Esophagus muscularis mucosa (tissue), 4 donors: ENCODE results near the gene RAPGEF2. TPM values are rescaled to one million over a fixed set of nuclear protein-coding genes. Genes with fewer than 3 reads are reported as not detected.

Experiments
- DNase-seq: peaks from one replicate; pipeline ENCODE4 v3.0.0-alpha.2; 2017; ENCODE audit errors: extremely low spot score
- H3K27ac ChIP-seq, 4 donors: fragments of 200-600 bp; sonication (generic); replicated peaks in 1 of 4; 1 replicate in 3 of 4; 2 replicates in 1 of 4; pipeline ENCODE4 v1.5.1; 2016 to 2019; ENCODE audit warnings: mild to moderate bottlenecking in 1 of 4
- H3K27me3 ChIP-seq, 4 donors: fragments of 200-600 bp; sonication (generic); one replicate each; pipeline versions ENCODE4 v1.5.1 to v1.6.0; 2016 to 2019
- H3K36me3 ChIP-seq, 4 donors: fragments of 200-600 bp; sonication (generic); one replicate each; pipeline ENCODE4 v1.5.1; 2016 to 2019
- H3K4me1 ChIP-seq, 4 donors: fragments of 200-600 bp; sonication (generic); one replicate each; pipeline ENCODE4 v1.5.1; 2016 to 2019
- H3K4me3 ChIP-seq, 4 donors: fragments of 200-600 bp; sonication (generic); 1 replicate in 2 of 4; 2 replicates in 2 of 4; pipeline ENCODE4 v1.5.1; 2016 to 2019; ENCODE audit warnings: mild to moderate bottlenecking in 4 of 4, moderate library complexity in 1 of 4
- H3K9me3 ChIP-seq, 4 donors: fragments of 200-600 bp; sonication (generic); 1 replicate in 3 of 4; 2 replicates in 1 of 4; pipeline ENCODE4 v1.5.1; 2016 to 2019
- EP300 ChIP-seq: sonication (generic); formaldehyde crosslinking; IDR thresholded peaks from one replicate; pipeline ENCODE4 v1.6.1; 2017; ENCODE audit warnings: antibody characterized with exemption
- POLR2A ChIP-seq: fragments of 450-650 bp; IDR thresholded peaks from one replicate; pipeline ENCODE4 v1.6.1; 2017; ENCODE audit warnings: antibody characterized with exemption, moderate library complexity, mild to moderate bottlenecking, low read depth
- POLR2AphosphoS5 ChIP-seq, 2 donors: sonication (generic); formaldehyde crosslinking; IDR thresholded peaks; one replicate each; pipeline ENCODE4 v1.6.1; 2017; ENCODE audit warnings: antibody characterized with exemption in 2 of 2
- WGBS: methylation state at CpG from one replicate; pipeline ENCODE4 v1.1.5; 2018; 5-methylcytosine and 5-hydroxymethylcytosine counted together
- intact Hi-C: fragments of 100-400 bp; cut with DNase I; formaldehyde crosslinking; loops from one replicate; pipeline ENCODE4 v1.15.1; 2023
- total RNA-seq, 4 donors: library from RNA; depleted of rRNA; stranded (reverse); fragments of >200 nt; gene quantifications; one replicate each; pipeline versions ENCODE4 v1.1.0 to v1.2.1, GENCODE V29; 2016
- TF ChIP-seq, protein P1 (sequence below), 3 experiments: fragments of 200-600 bp in 2 of 3; fragments of 450-650 bp in 1 of 3; sonication (generic) in 2 of 3; IDR thresholded peaks; one replicate each; pipeline ENCODE4 v1.5.1; 2017 to 2019; ENCODE audit warnings: antibody characterized with exemption in 3 of 3, mild to moderate bottlenecking in 2 of 3, moderate library complexity in 1 of 3

The RAPGEF2 gene
- total RNA-seq, 4 donors from 2014 or later = 55.6 to 61.5 (median 58.4) TPM

DNA sequence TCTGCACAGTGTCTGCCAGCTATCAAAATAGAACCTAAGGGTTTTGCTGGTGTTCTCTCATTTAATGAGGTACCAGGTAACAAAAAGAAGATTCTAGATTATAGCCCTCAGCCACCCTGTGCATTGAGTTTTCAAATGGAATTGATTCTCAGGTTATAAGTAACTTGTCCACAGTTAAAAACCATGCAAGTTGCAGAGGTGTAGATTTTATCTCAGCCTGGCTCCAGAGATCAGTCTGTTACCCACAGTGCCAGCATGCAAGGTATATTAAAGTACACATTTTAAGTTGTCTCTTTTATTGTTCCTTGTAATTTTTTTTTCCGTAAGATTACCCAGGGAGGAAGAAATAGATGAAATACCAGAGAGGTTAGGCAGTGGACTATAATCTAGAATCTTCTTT, 59.7 kb downstream of the RAPGEF2 start:
- DNase-seq = no peak
- 97% methylated on average over 1 of the region's 1 CpG for WGBS
- Histone ChIP-seq H3K9me3 (no peaks in the 10 kb centered on the region), H3K4me3 (no peak overlapping the region), H3K4me1 (peaks cover 36 to 72% (median 43%) of the 10 kb centered on the region in 4 donors), H3K27ac (no peak overlapping the region), H3K27me3 (no peaks in the 10 kb centered on the region), H3K36me3 (no peaks in the 10 kb centered on the region)
- intact Hi-C loops = no loop called here
- TF ChIP-seq, protein P1, sequence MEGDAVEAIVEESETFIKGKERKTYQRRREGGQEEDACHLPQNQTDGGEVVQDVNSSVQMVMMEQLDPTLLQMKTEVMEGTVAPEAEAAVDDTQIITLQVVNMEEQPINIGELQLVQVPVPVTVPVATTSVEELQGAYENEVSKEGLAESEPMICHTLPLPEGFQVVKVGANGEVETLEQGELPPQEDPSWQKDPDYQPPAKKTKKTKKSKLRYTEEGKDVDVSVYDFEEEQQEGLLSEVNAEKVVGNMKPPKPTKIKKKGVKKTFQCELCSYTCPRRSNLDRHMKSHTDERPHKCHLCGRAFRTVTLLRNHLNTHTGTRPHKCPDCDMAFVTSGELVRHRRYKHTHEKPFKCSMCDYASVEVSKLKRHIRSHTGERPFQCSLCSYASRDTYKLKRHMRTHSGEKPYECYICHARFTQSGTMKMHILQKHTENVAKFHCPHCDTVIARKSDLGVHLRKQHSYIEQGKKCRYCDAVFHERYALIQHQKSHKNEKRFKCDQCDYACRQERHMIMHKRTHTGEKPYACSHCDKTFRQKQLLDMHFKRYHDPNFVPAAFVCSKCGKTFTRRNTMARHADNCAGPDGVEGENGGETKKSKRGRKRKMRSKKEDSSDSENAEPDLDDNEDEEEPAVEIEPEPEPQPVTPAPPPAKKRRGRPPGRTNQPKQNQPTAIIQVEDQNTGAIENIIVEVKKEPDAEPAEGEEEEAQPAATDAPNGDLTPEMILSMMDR (IDR thresholded peaks at IDR 0.05) = no peak
- no peak for TF ChIP-seq POLR2A
- TF ChIP-seq POLR2AphosphoS5 (IDR thresholded peaks at IDR 0.05) = no peak
- no peak for TF ChIP-seq EP300

DNA sequence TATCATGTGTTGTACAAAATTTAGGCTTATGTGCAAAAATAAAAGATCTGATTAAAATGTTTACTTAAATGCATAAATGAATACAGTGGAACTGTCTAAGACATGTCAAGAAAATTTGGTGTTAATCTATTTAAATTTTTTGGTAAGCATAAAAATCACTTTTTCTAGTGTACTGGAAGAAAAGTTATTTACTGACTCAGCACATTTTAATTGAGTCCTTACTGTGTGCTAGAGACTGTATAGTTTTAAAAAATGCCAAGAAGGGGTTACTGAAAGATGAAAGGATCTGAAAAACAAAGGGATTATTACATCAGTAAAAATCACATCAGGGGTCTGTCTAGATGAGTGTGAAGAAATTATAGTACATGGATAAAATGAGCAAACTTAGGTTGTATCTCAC, 60.6 kb downstream of the RAPGEF2 start:
- intact Hi-C loops = no loop called here
- no peak for DNase-seq
- TF ChIP-seq EP300 (no peak), POLR2AphosphoS5 (IDR thresholded peaks at IDR 0.05) (no peak), POLR2A (no peak)
- TF ChIP-seq, protein P1 (IDR thresholded peaks at IDR 0.05) = no peak
- H3K27me3 ChIP-seq = no peaks in the 10 kb centered on the region
- H3K4me1 ChIP-seq = peaks cover 36 to 63% (median 41%) of the 10 kb centered on the region in 4 donors
- H3K9me3 ChIP-seq = no peaks in the 10 kb centered on the region
- no peak overlapping the region for H3K4me3 ChIP-seq
- no peak overlapping the region for H3K27ac ChIP-seq
- no peaks in the 10 kb centered on the region for H3K36me3 ChIP-seq

GRCh38 chr4:159169404-159170302, 66.8 kb downstream of the RAPGEF2 start:
- Histone ChIP-seq H3K36me3 (no peaks in the 10 kb centered on the region), H3K4me3 (no peak overlapping the region), H3K4me1 (peaks cover 36 to 45% (median 43%) of the 10 kb centered on the region in 4 donors), H3K9me3 (no peaks in the 10 kb centered on the region), H3K27ac (no peak overlapping the region), H3K27me3 (no peaks in the 10 kb centered on the region)
- intact Hi-C loops = loop anchor here (10.0 kb wide), 1 partner anchor 445 kb away; the partner anchor contains the start of gene PPID
- no peak for DNase-seq
- WGBS = 97% methylated on average over 5 of the region's 5 CpGs
- TF ChIP-seq POLR2A = no peak
- TF ChIP-seq POLR2AphosphoS5 (IDR thresholded peaks at IDR 0.05) = no peak
- no peak for TF ChIP-seq EP300
- TF ChIP-seq, protein P1 (IDR thresholded peaks at IDR 0.05) = no peak

GRCh38 chr4:159171287-159171686, 68.4 kb downstream of the RAPGEF2 start:
- 95% methylated on average over 4 of the region's 4 CpGs for WGBS
- Histone ChIP-seq H3K4me1 (peaks cover 41 to 54% (median 46%) of the 10 kb centered on the region in 4 donors), H3K36me3 (no peaks in the 10 kb centered on the region), H3K27ac (no peak overlapping the region), H3K9me3 (no peaks in the 10 kb centered on the region), H3K4me3 (no peak overlapping the region), H3K27me3 (no peaks in the 10 kb centered on the region)
- no peak for DNase-seq
- intact Hi-C loops = loop anchor here (10.0 kb wide), 1 partner anchor 446 kb away; the partner anchor contains the start of gene PPID
- TF ChIP-seq, protein P1 (IDR thresholded peaks at IDR 0.05) = no peak
- TF ChIP-seq POLR2AphosphoS5 (IDR thresholded peaks at IDR 0.05) (no peak), EP300 (no peak), POLR2A (no peak)
